Measurements from ENCODE around the gene MYL7. TPM values are rescaled to one million over a fixed set of nuclear protein-coding genes. Genes with fewer than 3 reads are reported as not detected.

Gene MYL7
- total and polyA plus RNA-seq, 2 of the 4 experiments (the other 2 are of a cell fraction) = 0.24 TPM; not detected in 1

- peaks cover 5% of the 10 kb centered on the region; the same call in 1 of the 2 replicates for H3K9me1 ChIP-seq (ENCODE audit: insufficient read depth, low read length)
- ChIA-PET POLR2A (ENCODE audit: unreplicated experiment) (no interaction called here), CTCF (no interaction called here)
- no peak overlapping the region for H3K23ac ChIP-seq (ENCODE audit: low read depth, low read length)
- no peak overlapping the region for H2BK15ac ChIP-seq (ENCODE audit: low read depth, low read length)
- H3K27me3 ChIP-seq (ENCODE audit: control insufficient read depth, insufficient read depth, low read length) = no peaks in the 10 kb centered on the region
- intact Hi-C loops (cut with micrococcal nuclease) (no loop called here), in situ Hi-C loops (cut with MboI; ENCODE audit: low sequenced_read_pairs) (loop anchor here (10.0 kb wide), 1 partner anchor 68 kb away; no protein-coding TSS in a partner anchor), dilution Hi-C loops (cut with HindIII; ENCODE audit: low sequenced_read_pairs, unreplicated experiment) (no loop called here)
- no peak overlapping the region for H3K27ac ChIP-seq (ENCODE audit: insufficient read depth, low read length)
- H4K8ac ChIP-seq (ENCODE audit: low read depth in 2 of 2, low read length in 2 of 2) = no peak overlapping the region
- H2BK120ac ChIP-seq (ENCODE audit: low read depth, low read length) = no peak overlapping the region
- H4K91ac ChIP-seq (ENCODE audit: insufficient read depth, low read depth, low read length) = no peak overlapping the region
- no peak overlapping the region for H4K5ac ChIP-seq (ENCODE audit: low read depth, low read length)
- no peak overlapping the region for H3K4me2 ChIP-seq (ENCODE audit: low read depth, low read length)
- no peak overlapping the region for H3K18ac ChIP-seq (ENCODE audit: low read depth, low read length)
- peaks cover 7 to 13% of the 10 kb centered on the region in 2 experiments for H3K79me1 ChIP-seq (ENCODE audit: low read depth in 1 of 2, low read length in 2 of 2)
- no peak overlapping the region for H3K4ac ChIP-seq (ENCODE audit: low read depth, low read length)
- no peak overlapping the region for H2AK9ac ChIP-seq (replicated peaks; ENCODE audit: low read depth, low read length, poor library complexity)
- BruUV-seq (replicated peaks) = no TSS peak
- no peak overlapping the region for H2BK20ac ChIP-seq (ENCODE audit: low read depth, low read length)
- TF ChIP-seq CHD1 (IDR thresholded peaks at IDR 0.05; ENCODE audit: low read depth, low read length) (no peak), RFX5 (IDR thresholded peaks at IDR 0.05; ENCODE audit: low read depth, low read length) (no peak), SMC3 (IDR thresholded peaks at IDR 0.05; ENCODE audit: low read depth, low read length) (no peak), CEBPB (IDR thresholded peaks at IDR 0.05; ENCODE audit: low read depth, low read length) (no peak), FOS (IDR thresholded peaks at IDR 0.05; ENCODE audit: low read depth, low read length) (no peak), BHLHE40 (IDR thresholded peaks at IDR 0.05; ENCODE audit: low read depth, low read length) (no peak), USF2 (IDR thresholded peaks at IDR 0.05; ENCODE audit: low read depth, low read length) (no peak), POLR2A (IDR thresholded peaks at IDR 0.05; ENCODE audit: low read depth, low read length) (no peak), MXI1 (IDR thresholded peaks at IDR 0.05; ENCODE audit: borderline replicate concordance, low read depth, low read length) (no peak), MAZ (IDR thresholded peaks at IDR 0.05; ENCODE audit: borderline replicate concordance, low read depth, low read length) (no peak), RAD21 (IDR thresholded peaks at IDR 0.05; ENCODE audit: low read length) (no peak), MAFK (IDR thresholded peaks at IDR 0.05; ENCODE audit: low read depth, low read length) (no peak), RCOR1 (IDR thresholded peaks at IDR 0.05; ENCODE audit: insufficient replicate concordance, low read length) (no peak), NFE2L2 (IDR thresholded peaks at IDR 0.05; ENCODE audit: low read depth, low read length) (no peak), CTCF (conservative IDR thresholded peaks at IDR 0.05; ENCODE audit: low read depth, low read length) (no peak)
- TF ChIP-seq, protein P1, sequence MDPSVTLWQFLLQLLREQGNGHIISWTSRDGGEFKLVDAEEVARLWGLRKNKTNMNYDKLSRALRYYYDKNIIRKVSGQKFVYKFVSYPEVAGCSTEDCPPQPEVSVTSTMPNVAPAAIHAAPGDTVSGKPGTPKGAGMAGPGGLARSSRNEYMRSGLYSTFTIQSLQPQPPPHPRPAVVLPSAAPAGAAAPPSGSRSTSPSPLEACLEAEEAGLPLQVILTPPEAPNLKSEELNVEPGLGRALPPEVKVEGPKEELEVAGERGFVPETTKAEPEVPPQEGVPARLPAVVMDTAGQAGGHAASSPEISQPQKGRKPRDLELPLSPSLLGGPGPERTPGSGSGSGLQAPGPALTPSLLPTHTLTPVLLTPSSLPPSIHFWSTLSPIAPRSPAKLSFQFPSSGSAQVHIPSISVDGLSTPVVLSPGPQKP (IDR thresholded peaks at IDR 0.05; ENCODE audit: borderline replicate concordance, low read depth, low read length) = no peak
- H3K56ac ChIP-seq (ENCODE audit: extremely low read depth, insufficient read depth, low read length) = no peak overlapping the region
- H3K9ac ChIP-seq (ENCODE audit: low read depth, low read length) = no peak overlapping the region
- no peak overlapping the region for H2AK5ac ChIP-seq (ENCODE audit: low read depth, low read length)
- H2AFZ ChIP-seq (replicated peaks; ENCODE audit: low read length, poor library complexity) = no peak overlapping the region
- ATAC-seq (ENCODE audit: low read depth) (no peak), DNase-seq (no peak)
- H4K20me1 ChIP-seq (ENCODE audit: insufficient read depth, low read length) = no peaks in the 10 kb centered on the region
- H3K14ac ChIP-seq (replicated peaks; ENCODE audit: low read depth, low read length) = no peak overlapping the region
- H2BK5ac ChIP-seq (ENCODE audit: low read depth, low read length, poor library complexity, severe bottlenecking) = no peak overlapping the region
- peaks cover 9% of the 10 kb centered on the region for H3K4me1 ChIP-seq (ENCODE audit: control insufficient read depth, insufficient read depth, low read length)
- H3K36me3 ChIP-seq (ENCODE audit: control insufficient read depth, insufficient read depth, low read length) = no peaks in the 10 kb centered on the region
- no peak overlapping the region for H3K4me3 ChIP-seq (ENCODE audit: insufficient read depth, low read depth, low read length)
- peaks cover 4% of the 10 kb centered on the region for H3K9me3 ChIP-seq (ENCODE audit: control insufficient read depth, insufficient read depth, low read length)
Measured at GRCh38 chr7:44127161-44127560, 14.0 kb downstream of the MYL7 start.
